ENCODE results near the gene LRP3.

- TF ChIP-seq POLR2A (IDR thresholded peaks at IDR 0.05; ENCODE audit: borderline replicate concordance, extremely low read depth, insufficient read depth, insufficient read length), result no peak
- TF ChIP-seq CTCF (IDR thresholded peaks at IDR 0.05 in 2 of 3, conservative IDR thresholded peaks at IDR 0.05 in 1 of 3; ENCODE audit: borderline replicate concordance in 1 of 3, insufficient read depth in 1 of 3, low read depth in 2 of 3, low read length in 2 of 3), result no peak
- TF ChIP-seq EZH2 (IDR thresholded peaks at IDR 0.05), result no peak
- TF ChIP-seq REST (IDR thresholded peaks at IDR 0.05; ENCODE audit: low read depth), result no peak
Observed at GRCh38 chr19:33242131-33242530, 48.0 kb downstream of the LRP3 start.

Measured in HCT116 (cell line).